HepG2 (cell line): ENCODE results near the gene CCDC87. TPM values are rescaled to one million over a fixed set of nuclear protein-coding genes. Genes with fewer than 3 reads are reported as not detected.
A peak's percentile ranks its signal among the peaks of the same experiment; 100 is the strongest.

Source experiments
- ATF3 ChIP-seq: sonication (generic); formaldehyde crosslinking; IDR thresholded peaks from 2 replicates; pipeline ENCODE4 v1.4.0; 2020; ENCODE audit warnings: missing genetic modification reagents
- CENPX ChIP-seq: sonication (generic); formaldehyde crosslinking; IDR thresholded peaks from 2 replicates; pipeline ENCODE4 v1.9.0; 2021; ENCODE audit warnings: mild to moderate bottlenecking, missing genetic modification reagents, moderate library complexity
- FOXA1 ChIP-seq, 2 experiments: fragments of 450-650 bp in 1 of 2; sonication (generic) in 1 of 2; formaldehyde crosslinking in 1 of 2; IDR thresholded peaks; 2 replicates each; pipeline versions ENCODE4 v1.4.0 to v1.6.1; 2016 to 2020; ENCODE audit warnings: missing genetic modification reagents in 1 of 2
- HDAC6 ChIP-seq: fragments of 200-600 bp; sonication (generic); IDR thresholded peaks from 2 replicates; pipeline ENCODE4 v1.7.0; 2017; ENCODE audit warnings: mild to moderate bottlenecking, antibody characterized with exemption, low read length, low read depth
- HMG20A ChIP-seq: IDR thresholded peaks from 2 replicates; pipeline ENCODE4 v1.6.1; 2016; ENCODE audit warnings: borderline replicate concordance
- MXD3 ChIP-seq: IDR thresholded peaks from 2 replicates; pipeline ENCODE4 v1.6.1; 2016; ENCODE audit warnings: mild to moderate bottlenecking, missing biosample characterization, missing genetic modification reagents
- PTBP1 ChIP-seq: fragments of 200-400 bp; formaldehyde crosslinking; IDR thresholded peaks from 2 replicates; pipeline ENCODE4 v1.6.1; 2018; ENCODE audit warnings: low read length, low read depth; ENCODE audit not compliant: poor library complexity, severe bottlenecking
- SP1 ChIP-seq, 2 experiments: fragments of 450-650 bp in 1 of 2; sonication (generic) in 1 of 2; formaldehyde crosslinking in 1 of 2; IDR thresholded peaks; 2 replicates each; pipeline versions ENCODE4 v1.4.0 to v1.6.1; 2016 to 2020; ENCODE audit warnings: missing genetic modification reagents in 1 of 2
- SP4 ChIP-seq: sonication (generic); formaldehyde crosslinking; IDR thresholded peaks from 2 replicates; pipeline ENCODE4 v1.8.1; 2023; ENCODE audit warnings: mild to moderate bottlenecking, missing genetic modification reagents
- SPEN ChIP-seq: sonication (generic); formaldehyde crosslinking; IDR thresholded peaks from 2 replicates; pipeline ENCODE4 v1.5.1; 2020; ENCODE audit warnings: low read depth, mild to moderate bottlenecking, missing genetic modification reagents
- SYNCRIP ChIP-seq: fragments of 200-400 bp; formaldehyde crosslinking; IDR thresholded peaks from 2 replicates; pipeline ENCODE4 v1.6.1; 2018; ENCODE audit warnings: mild to moderate bottlenecking, low read depth, low read length; ENCODE audit not compliant: insufficient read depth
- ZBTB10 ChIP-seq: sonication (generic); formaldehyde crosslinking; IDR thresholded peaks from 2 replicates; pipeline ENCODE4 v1.4.0; 2020; ENCODE audit warnings: missing genetic modification reagents, borderline replicate concordance
- ZBTB43 ChIP-seq: sonication (generic); formaldehyde crosslinking; conservative IDR thresholded peaks from 2 replicates; pipeline ENCODE4 v1.4.0; 2020; ENCODE audit warnings: missing genetic modification reagents
- ZBTB8A ChIP-seq: sonication (generic); formaldehyde crosslinking; IDR thresholded peaks from 2 replicates; pipeline ENCODE4 v1.4.0; 2020; ENCODE audit warnings: mild to moderate bottlenecking, low read depth, missing genetic modification reagents, borderline replicate concordance
- ZFP36L2 ChIP-seq: sonication (generic); formaldehyde crosslinking; IDR thresholded peaks from 2 replicates; pipeline ENCODE4 v1.4.0; 2020; ENCODE audit warnings: missing genetic modification reagents
- ZNF121 ChIP-seq: sonication (generic); formaldehyde crosslinking; IDR thresholded peaks from 2 replicates; pipeline ENCODE4 v1.5.0; 2020; ENCODE audit warnings: mild to moderate bottlenecking, missing genetic modification reagents
- ZNF20 ChIP-seq: sonication (generic); formaldehyde crosslinking; IDR thresholded peaks from 2 replicates; pipeline ENCODE4 v1.4.0; 2020; ENCODE audit warnings: mild to moderate bottlenecking, moderate library complexity, missing genetic modification reagents
- ZNF501 ChIP-seq: sonication (generic); formaldehyde crosslinking; IDR thresholded peaks from 2 replicates; pipeline ENCODE4 v1.5.1; 2020; ENCODE audit warnings: mild to moderate bottlenecking, moderate library complexity, missing genetic modification reagents
- ZNF513 ChIP-seq: sonication (generic); formaldehyde crosslinking; conservative IDR thresholded peaks from 2 replicates; pipeline ENCODE4 v1.5.0; 2020; ENCODE audit warnings: missing genetic modification reagents
- ZNF782 ChIP-seq: sonication (generic); formaldehyde crosslinking; IDR thresholded peaks from 2 replicates; pipeline ENCODE4 v1.4.0; 2020; ENCODE audit warnings: missing genetic modification reagents, mild to moderate bottlenecking, borderline replicate concordance
- ZNF883 ChIP-seq: sonication (generic); formaldehyde crosslinking; IDR thresholded peaks from 2 replicates; pipeline ENCODE4 v1.5.1; 2020; ENCODE audit warnings: mild to moderate bottlenecking, missing genetic modification reagents; ENCODE audit errors: not compliant biosample characterization
- ZSCAN20 ChIP-seq: sonication (generic); formaldehyde crosslinking; IDR thresholded peaks from 2 replicates; pipeline ENCODE4 v1.4.0; 2020; ENCODE audit warnings: missing genetic modification reagents, mild to moderate bottlenecking, borderline replicate concordance
- ZSCAN25 ChIP-seq: sonication (generic); formaldehyde crosslinking; IDR thresholded peaks from 2 replicates; pipeline ENCODE4 v1.8.0; 2022; ENCODE audit warnings: mild to moderate bottlenecking, missing genetic modification reagents
- polyA plus RNA-seq, 8 experiments: library from polyadenylated mRNA; depleted of rRNA in 3 of 8; stranded (reverse) in 7 of 8; unstranded in 1 of 8; fragments of >200 nt; fragmentation: Illumina TruSeq in 4 of 8; extraction: Trizol in 4 of 8; gene quantifications; 2 replicates each; pipeline versions ENCODE4 v1.2.1 to v1.2.3, GENCODE V29; 2011 to 2016; ENCODE audit warnings: low read depth in 4 of 8, missing spikeins in 1 of 8, mixed read lengths in 1 of 8; ENCODE audit not compliant: insufficient read depth in 1 of 8
- total RNA-seq, 5 experiments: library from RNA; depleted of rRNA; stranded (reverse); fragments of >200 nt; fragmentation: Illumina TruSeq; extraction: Trizol; gene quantifications; 2 replicates each; pipeline ENCODE4 v1.2.3, GENCODE V29; 2016; ENCODE audit warnings: low read depth in 1 of 5

The CCDC87 gene
- total and polyA plus RNA-seq, 2 of the 13 experiments (the other 11 are each of a cell fraction or from before 2014, with no cell fraction given): 0.05 to 0.42 TPM

GRCh38 chr11:66638177-66639065, 45.6 kb upstream of the CCDC87 start, which contains the start of gene RBM4 (continued):
- TF ChIP-seq ZBTB10 (CRISPR knock-in tag) (no peak), ZBTB43 (0 out of 2 replicates have a peak, but pooled peaks have one; percentile 8), ZSCAN20 (CRISPR knock-in tag) (no peak), SPEN (CRISPR knock-in tag) (no peak), PTBP1 (no peak), ZSCAN25 (CRISPR knock-in tag) (no peak), ZNF513 (CRISPR knock-in tag) (no peak), SYNCRIP (no peak), ZNF782 (no peak), ZNF501 (CRISPR knock-in tag) (peak; percentile 71), FOXA1 (IDR thresholded peaks at IDR 0.05) (no peak), FOXA1 (CRISPR knock-in tag; IDR thresholded peaks at IDR 0.05) (no peak), HMG20A (CRISPR knock-in tag) (no peak), SP4 (CRISPR knock-in tag) (peak; percentile 59), MXD3 (CRISPR knock-in tag) (no peak), ZBTB8A (CRISPR knock-in tag) (no peak), ZNF121 (CRISPR knock-in tag) (no peak), ATF3 (CRISPR knock-in tag) (no peak), ZNF20 (CRISPR knock-in tag) (peak; percentile 81; the same call in 1 of the 2 replicates), HDAC6 (no peak), SP1 (IDR thresholded peaks at IDR 0.05) (no peak), SP1 (CRISPR knock-in tag; IDR thresholded peaks at IDR 0.05) (no peak), ZFP36L2 (no peak), ZNF883 (CRISPR knock-in tag) (peak; percentile 48), CENPX (CRISPR knock-in tag) (no peak)
